Neural crest cell (in vitro differentiated cells): ENCODE measurements around the gene GLCCI1. TPM values are rescaled to one million over a fixed set of nuclear protein-coding genes. Genes with fewer than 3 reads are reported as not detected.

Source experiments
- DNase-seq: peaks from one replicate; pipeline ENCODE4 v3.0.0; 2021; ENCODE audit warnings: low read depth, mixed read lengths, low spot score
- H3K27ac Mint-ChIP-seq: one replicate; pipeline ENCODE4 v1.8.0; 2021; ENCODE audit warnings: mild to moderate bottlenecking, mixed read lengths; ENCODE audit not compliant: unreplicated experiment
- H3K27me3 Mint-ChIP-seq: 2 replicates; pipeline ENCODE4 v1.8.0; 2021; ENCODE audit warnings: low read depth, mild to moderate bottlenecking, mixed read lengths
- H3K36me3 Mint-ChIP-seq: 2 replicates; pipeline ENCODE4 v1.8.0; 2021; ENCODE audit warnings: low read depth, mild to moderate bottlenecking, mixed read lengths
- H3K4me1 Mint-ChIP-seq: 2 replicates; pipeline ENCODE4 v1.8.0; 2021; ENCODE audit warnings: mixed read lengths
- H3K4me3 Mint-ChIP-seq: one replicate; pipeline ENCODE4 v1.8.0; 2021; ENCODE audit warnings: mild to moderate bottlenecking, mixed read lengths
- H3K9me3 Mint-ChIP-seq: 2 replicates; pipeline ENCODE4 v1.8.0; 2021; ENCODE audit warnings: mixed read lengths
- total RNA-seq: library from RNA; stranded (reverse); gene quantifications from 2 replicates; pipeline ENCODE4 v1.2.1, GENCODE V29; 2021
- TF ChIP-seq, protein P1 (sequence below): fragments of 200-600 bp; sonication (generic); conservative IDR thresholded peaks from 2 replicates; pipeline ENCODE4 v1.5.0; 2021; ENCODE audit warnings: antibody characterized with exemption, mild to moderate bottlenecking

GLCCI1 gene
- total RNA-seq, 1 donor from 2014 or later = 29.2 TPM

DNA sequence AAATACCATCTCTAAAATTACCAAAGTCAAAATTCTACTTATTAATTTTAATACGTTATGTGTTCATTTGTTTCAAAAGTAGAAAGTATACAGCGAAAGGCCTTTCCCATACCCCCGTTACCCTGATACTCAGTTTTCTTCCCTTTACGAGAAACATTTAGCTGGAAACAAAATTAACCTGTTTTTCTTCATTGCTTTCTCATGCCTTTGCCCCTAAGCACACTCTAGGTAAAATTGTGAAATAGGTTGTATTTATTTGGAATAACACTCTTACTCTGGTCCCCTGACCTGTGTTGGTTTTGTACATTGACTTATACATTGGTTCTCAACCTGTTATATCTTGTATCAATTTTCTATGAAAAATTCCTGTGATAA is 47.1 kb downstream of the GLCCI1 start:
- H3K9me3 Mint-ChIP-seq = no peaks in the 10 kb centered on the region
- DNase-seq = no peak
- peaks cover 12% of the 10 kb centered on the region for H3K36me3 Mint-ChIP-seq
- no peak overlapping the region for H3K4me3 Mint-ChIP-seq
- H3K27ac Mint-ChIP-seq = no peak overlapping the region
- no peaks in the 10 kb centered on the region for H3K4me1 Mint-ChIP-seq
- TF ChIP-seq, protein P1, sequence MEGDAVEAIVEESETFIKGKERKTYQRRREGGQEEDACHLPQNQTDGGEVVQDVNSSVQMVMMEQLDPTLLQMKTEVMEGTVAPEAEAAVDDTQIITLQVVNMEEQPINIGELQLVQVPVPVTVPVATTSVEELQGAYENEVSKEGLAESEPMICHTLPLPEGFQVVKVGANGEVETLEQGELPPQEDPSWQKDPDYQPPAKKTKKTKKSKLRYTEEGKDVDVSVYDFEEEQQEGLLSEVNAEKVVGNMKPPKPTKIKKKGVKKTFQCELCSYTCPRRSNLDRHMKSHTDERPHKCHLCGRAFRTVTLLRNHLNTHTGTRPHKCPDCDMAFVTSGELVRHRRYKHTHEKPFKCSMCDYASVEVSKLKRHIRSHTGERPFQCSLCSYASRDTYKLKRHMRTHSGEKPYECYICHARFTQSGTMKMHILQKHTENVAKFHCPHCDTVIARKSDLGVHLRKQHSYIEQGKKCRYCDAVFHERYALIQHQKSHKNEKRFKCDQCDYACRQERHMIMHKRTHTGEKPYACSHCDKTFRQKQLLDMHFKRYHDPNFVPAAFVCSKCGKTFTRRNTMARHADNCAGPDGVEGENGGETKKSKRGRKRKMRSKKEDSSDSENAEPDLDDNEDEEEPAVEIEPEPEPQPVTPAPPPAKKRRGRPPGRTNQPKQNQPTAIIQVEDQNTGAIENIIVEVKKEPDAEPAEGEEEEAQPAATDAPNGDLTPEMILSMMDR = no peak
- no peaks in the 10 kb centered on the region for H3K27me3 Mint-ChIP-seq

DNA sequence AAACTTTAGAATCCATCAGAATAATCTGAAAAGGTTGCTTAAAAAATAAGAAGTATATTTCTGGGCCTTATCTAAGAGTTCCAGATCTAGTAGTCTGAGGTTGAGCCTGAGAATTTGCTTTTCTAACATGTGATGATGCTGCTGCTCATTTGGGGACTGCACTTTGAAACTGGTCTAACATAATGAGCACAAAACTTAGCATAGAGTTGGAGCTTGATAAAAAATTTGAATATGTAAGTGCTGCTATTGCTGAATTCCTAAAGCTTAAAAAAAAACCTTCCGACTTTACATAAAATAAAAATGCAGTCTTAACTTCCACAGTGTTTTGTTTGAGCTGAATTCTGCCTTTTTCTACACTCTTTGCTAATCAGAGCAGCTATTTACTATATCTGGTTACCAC is 48.8 kb downstream of the GLCCI1 start:
- no peaks in the 10 kb centered on the region for H3K27me3 Mint-ChIP-seq
- no peak overlapping the region for H3K4me3 Mint-ChIP-seq
- H3K36me3 Mint-ChIP-seq = peaks cover 6% of the 10 kb centered on the region
- no peak for DNase-seq
- TF ChIP-seq, protein P1 = no peak
- H3K4me1 Mint-ChIP-seq = no peaks in the 10 kb centered on the region
- H3K9me3 Mint-ChIP-seq = no peaks in the 10 kb centered on the region
- H3K27ac Mint-ChIP-seq = no peak overlapping the region

DNA sequence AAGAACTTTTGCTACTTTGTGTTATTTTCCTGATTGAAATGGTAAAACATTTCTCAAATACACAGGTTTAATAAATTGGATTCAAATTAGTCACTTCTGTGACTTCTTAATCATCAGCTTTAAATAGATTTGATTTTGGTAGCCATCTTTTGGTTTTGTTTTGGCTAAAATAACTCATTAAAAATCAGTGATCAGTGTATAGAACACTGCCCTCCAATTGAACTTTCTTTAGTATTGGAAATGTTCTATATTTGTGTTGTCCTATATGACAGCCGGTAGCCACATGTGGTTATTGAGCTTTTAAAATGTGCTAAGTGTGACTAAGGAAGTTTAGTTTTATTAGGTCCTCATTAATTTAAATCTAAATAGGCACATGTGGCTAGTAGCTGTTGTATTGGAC is 50.4 kb downstream of the GLCCI1 start:
- H3K4me1 Mint-ChIP-seq = no peaks in the 10 kb centered on the region
- no peak overlapping the region for H3K27ac Mint-ChIP-seq
- H3K36me3 Mint-ChIP-seq = peaks cover 12% of the 10 kb centered on the region
- TF ChIP-seq, protein P1 = no peak
- H3K27me3 Mint-ChIP-seq = no peaks in the 10 kb centered on the region
- H3K4me3 Mint-ChIP-seq = no peak overlapping the region
- H3K9me3 Mint-ChIP-seq = peaks cover under 1% of the 10 kb centered on the region
- DNase-seq = no peak

DNA sequence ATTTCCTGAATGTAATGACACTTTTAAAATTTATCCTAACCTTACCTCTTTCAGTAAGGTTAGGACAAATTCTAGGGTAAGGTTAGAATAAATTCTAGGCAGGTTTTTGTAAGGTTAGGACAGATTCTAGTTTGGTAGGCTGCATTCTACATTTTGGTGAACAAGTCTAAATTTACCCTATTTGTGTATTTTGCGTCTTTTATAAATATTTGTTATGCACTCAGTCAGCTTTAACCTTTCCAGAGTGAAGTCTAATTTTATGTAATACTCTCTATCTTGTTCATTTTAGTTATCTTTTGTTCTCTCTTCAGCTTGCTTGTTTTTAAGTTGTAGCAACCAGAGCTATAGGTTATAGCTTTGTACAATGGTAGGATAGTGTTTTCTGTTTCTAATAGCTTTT is 54.0 kb downstream of the GLCCI1 start:
- Mint-ChIP-seq H3K4me3 (no peak overlapping the region), H3K9me3 (peaks cover 22% of the 10 kb centered on the region), H3K36me3 (peaks cover 41% of the 10 kb centered on the region), H3K27ac (peak overlapping the region; percentile 68), H3K4me1 (no peaks in the 10 kb centered on the region), H3K27me3 (no peaks in the 10 kb centered on the region)
- no peak for DNase-seq
- TF ChIP-seq, protein P1 = no peak

DNA sequence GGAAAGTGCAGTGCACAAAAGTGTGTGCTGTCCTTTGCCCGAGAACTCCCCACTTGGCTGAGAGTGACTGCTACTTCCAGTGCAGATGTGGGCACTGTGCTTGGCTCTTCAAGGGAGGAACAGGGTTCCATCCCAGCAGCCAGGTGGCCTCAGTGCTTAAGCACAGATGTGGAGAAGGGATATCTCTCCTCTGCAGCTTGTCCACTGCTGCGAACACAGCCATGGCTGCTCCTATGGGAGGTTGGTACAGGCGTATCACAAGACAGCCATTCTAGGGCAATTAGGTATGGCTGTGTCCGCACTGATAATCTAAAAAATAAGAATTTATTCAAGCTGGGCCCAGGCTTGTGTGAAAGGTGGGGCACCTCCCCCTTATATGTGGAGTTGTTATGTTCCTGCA is 66.6 kb downstream of the GLCCI1 start:
- H3K4me3 Mint-ChIP-seq = no peak overlapping the region

More for the DNA sequence above, 66.6 kb downstream of the GLCCI1 start:
- no peaks in the 10 kb centered on the region for H3K4me1 Mint-ChIP-seq
- H3K27ac Mint-ChIP-seq = no peak overlapping the region
- no peak for DNase-seq
- H3K27me3 Mint-ChIP-seq = no peaks in the 10 kb centered on the region
- H3K9me3 Mint-ChIP-seq = peaks cover 6% of the 10 kb centered on the region
- TF ChIP-seq, protein P1 = no peak
- peaks cover 40% of the 10 kb centered on the region for H3K36me3 Mint-ChIP-seq
